WI38 (cell line): Measurements from ENCODE around the gene TMTC1.

Source experiments
- H3K4me3 ChIP-seq: 2 replicates; pipeline ENCODE4 v1.5.1; 2011; ENCODE audit warnings: low read depth, mild to moderate bottlenecking, control low read depth, low read length
- CTCF ChIP-seq: IDR thresholded peaks from 2 replicates; pipeline ENCODE4 v1.5.1; 2012; ENCODE audit warnings: low read depth, mild to moderate bottlenecking, control low read depth, low read length

The TMTC1 gene

GRCh38 chr12:29674463-29674862 lies 109.3 kb downstream of the TMTC1 start:
- H3K4me3 ChIP-seq, result no peak overlapping the region
- TF ChIP-seq CTCF, result no peak

DNA sequence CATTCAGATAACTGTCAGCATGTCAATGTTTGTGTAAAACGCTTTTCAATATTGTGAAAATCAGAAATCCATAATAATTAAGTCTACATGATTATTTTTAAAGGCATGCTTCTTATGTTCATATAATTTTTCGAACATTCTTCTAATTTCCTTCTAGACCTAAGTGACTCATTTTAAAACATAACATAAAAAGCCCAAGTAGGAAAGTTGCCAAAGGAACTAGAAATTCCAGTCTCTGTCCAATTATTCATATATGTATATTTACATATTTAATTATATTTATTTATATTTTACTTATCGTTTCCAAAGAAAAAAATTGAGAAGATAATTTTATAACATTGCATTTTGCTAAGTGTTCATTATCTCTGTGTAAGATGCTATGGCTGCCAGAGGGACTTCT lies 110.4 kb downstream of the TMTC1 start:
- TF ChIP-seq CTCF, result no peak
- no peak overlapping the region for H3K4me3 ChIP-seq

DNA sequence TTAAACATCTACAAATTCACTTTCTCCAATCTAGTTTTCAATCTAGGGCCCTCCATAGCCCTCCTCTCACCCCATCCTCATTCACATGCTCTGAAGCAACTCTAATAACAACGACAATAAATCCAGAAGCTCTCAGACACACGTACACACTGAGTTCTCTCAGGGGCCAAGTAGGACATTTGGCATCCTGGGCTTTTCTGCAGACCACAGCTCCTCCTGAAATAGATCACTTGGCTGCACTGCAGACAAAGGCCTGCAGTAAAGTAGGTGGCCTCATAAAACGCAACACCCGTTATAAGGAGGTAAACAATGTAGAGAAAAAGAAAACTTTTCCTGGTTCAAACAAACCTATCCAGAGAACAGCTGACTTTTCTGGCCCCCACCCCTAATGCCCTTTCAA lies 111.2 kb downstream of the TMTC1 start:
- TF ChIP-seq CTCF, result no peak
- no peak overlapping the region for H3K4me3 ChIP-seq

DNA sequence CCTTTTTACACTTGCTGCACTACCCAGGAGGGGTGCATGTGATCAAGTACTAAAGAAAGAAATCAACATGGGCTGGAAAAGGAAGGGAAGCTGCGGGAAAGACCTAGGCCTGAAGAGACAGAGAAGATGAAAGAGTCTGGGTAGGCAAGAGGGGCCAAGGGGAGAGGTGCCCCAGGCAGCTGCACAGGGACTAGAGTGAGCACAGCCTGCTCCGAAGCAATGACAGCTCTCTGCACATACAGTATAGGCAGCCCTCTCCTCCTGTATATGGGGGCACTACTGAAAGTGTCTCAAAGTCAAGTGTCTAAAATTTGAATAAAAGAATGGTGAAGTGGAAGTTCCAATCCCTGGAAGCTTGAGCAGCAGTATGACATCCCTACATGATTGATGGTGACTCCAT lies 112.0 kb downstream of the TMTC1 start:
- no peak overlapping the region for H3K4me3 ChIP-seq
- no peak for TF ChIP-seq CTCF

DNA sequence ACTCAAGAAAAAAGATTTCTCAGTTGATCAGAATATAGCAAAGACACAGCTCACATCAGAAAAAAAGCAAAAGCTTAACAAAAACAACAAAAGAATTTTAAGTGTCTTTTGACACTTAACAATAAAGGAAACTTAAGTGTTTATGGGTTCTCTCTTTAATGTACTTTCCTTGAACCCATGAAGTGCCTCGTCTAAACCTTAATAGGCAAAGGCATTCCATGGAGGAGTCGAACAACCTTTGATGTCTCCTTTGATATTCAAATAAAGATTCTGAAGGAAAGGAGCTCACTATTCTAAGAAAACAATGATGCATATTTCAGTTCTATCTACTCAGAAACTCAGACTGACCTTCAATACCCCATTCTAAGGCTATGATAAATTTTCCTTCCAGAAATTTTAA lies 116.7 kb downstream of the TMTC1 start:
- no peak for TF ChIP-seq CTCF
- H3K4me3 ChIP-seq, result no peak overlapping the region

DNA sequence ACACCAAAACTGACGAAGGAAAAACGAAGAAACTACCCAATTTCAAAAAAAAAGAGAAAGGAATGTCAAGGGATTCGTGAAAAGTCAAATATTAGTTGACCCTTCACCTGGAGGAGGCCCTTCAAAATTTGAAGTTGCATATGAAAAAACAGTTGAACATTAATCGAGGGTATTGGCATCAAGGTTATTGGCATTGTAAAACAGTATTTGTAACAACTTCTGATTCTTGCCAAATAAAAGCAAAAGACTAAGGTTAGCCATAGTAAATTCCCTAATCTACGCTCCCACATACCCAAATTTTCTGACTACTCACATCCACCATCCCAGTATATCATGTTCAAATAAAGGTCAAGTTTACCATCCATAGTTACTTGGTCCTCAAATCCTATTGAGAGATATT lies 118.6 kb downstream of the TMTC1 start:
- no peak overlapping the region for H3K4me3 ChIP-seq
- no peak for TF ChIP-seq CTCF

DNA sequence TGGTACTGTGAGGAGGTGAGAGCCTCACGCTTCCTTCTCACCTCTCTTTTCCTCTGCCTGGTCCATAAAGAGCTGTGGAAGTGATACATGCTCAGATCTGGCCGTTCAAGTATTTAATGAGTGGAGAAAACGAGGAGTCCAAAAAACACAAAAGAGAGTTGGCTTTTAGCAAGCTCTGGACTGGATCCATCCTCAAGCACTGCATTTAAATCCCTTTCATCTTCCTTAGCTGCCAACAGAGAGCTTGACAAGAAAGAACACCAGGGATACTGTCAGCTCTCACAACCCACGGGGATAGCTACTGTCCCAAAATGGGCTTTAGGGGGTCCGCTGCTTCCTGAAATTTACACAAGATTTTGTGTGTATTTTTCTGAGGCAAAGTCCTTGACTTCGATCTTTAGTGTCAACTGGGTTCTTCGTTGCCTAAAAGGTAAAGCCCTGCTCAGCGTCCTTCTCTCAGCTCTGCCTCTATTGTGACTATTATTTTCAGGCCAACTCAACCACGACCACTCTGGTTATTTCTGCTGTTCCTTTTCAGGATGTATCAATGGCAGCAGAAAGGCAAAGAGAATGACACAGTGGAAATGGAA lies 120.9 kb downstream of the TMTC1 start:
- TF ChIP-seq CTCF, result no peak
- H3K4me3 ChIP-seq, result no peak overlapping the region
